GM19468 (cell line): ENCODE results near the gene SYCP2L.
"Not testable (repeated sequence)": the region's sequence is repeated elsewhere in the genome, so short reads cannot be mapped to it uniquely, and the experiment has no call there.

Experiments
- ATAC-seq: cut with Tn5 transposase; IDR thresholded peaks from one replicate; pipeline ENCODE4 v1.9.1; 2021; ENCODE audit warnings: mild to moderate bottlenecking, moderate library complexity, moderate number of reproducible peaks; ENCODE audit not compliant: unreplicated experiment; ENCODE audit errors: extremely low read depth

SYCP2L gene

GRCh38 chr6:10886691-10887502, at the start of gene SYCP2L:
Gene SYCP2L (plus strand): TSS chr6:10887052. CDS start chr6:10887127, 75 bp downstream.
- ATAC-seq = no peak

DNA sequence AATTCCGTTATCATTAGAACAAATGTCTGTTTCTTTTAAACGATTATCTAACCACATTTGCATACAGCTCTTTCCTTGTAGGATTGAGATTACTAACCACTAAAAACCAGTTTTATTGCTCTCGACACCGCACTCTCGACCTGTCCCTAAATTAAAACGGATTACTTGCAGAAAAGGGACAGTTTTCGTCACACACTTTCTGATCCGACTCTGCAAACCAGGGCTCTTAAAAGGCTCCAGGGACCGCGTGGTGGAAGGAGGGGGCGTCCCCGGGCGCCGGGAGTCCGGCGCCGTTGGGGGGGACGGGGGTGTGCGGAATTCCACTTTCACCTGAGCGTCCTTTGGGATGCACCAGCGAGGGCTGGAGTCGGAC, 49.2 kb upstream of the SYCP2L start:
- no peak for ATAC-seq

- ATAC-seq = peak; percentile 80
Measured at GRCh38 chr6:10837995-10838793, 48.7 kb upstream of the SYCP2L start, which contains the start of gene MAK. Gene MAK (minus strand): TSS chr6:10838539. CDS start chr6:10830648, 7,891 bp downstream.

- peak; percentile 58 for ATAC-seq
Measured at GRCh38 chr6:10838794-10839333, 48.0 kb upstream of the SYCP2L start.

DNA sequence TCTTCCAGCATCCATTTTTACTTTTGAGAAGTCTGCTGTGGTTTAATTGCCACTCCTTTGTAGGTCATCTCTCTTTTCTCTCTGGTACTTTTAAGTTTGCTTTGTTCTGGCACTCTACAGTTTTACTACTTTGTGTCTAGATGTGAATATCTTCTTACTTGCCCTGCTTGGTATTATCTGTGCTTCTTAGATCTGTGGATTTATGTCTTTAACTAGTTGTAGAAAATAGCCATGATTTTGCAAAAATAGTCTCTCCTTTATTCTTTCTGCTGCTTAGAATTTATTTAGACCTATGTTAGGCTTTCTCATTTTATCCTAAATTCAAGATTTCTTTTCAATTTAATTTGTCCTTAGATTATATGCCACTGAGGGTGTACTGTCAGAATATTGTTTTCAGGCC, 43.3 kb upstream of the SYCP2L start:
- ATAC-seq = no peak

- no peak for ATAC-seq
Measured at GRCh38 chr6:10847684-10848083, 39.2 kb upstream of the SYCP2L start.

- no peak for ATAC-seq
Measured at GRCh38 chr6:10849901-10850300, 37.0 kb upstream of the SYCP2L start.

- ATAC-seq = no peak
Measured at GRCh38 chr6:10850728-10851127, 36.1 kb upstream of the SYCP2L start.

GRCh38 chr6:10852361-10852960, 34.4 kb upstream of the SYCP2L start:
- no peak for ATAC-seq

DNA sequence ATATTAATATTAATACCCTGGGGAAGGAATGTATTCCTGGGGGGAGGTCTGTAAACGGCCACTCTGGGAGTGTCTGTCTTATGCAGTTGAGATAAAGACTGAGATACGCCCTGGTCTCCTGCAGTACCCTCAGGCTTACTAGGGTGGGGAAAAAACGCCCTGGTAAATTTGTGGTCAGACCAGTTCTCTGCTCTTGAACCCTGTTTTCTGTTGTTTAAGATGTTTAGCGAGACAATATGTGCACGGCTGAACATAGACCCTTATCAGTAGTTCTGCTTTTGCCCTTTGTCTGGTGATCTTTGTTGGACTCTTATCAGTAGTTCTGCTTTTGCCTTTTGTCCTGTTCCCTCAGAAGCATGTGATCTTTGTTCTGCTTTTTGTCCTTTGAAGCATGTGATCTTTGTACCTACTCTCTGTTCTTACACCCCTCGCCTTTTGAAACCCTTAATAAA, 33.0 kb upstream of the SYCP2L start:
- ATAC-seq = not testable (repeated sequence)

GRCh38 chr6:10854922-10855632, 31.8 kb upstream of the SYCP2L start:
- ATAC-seq = no peak

DNA sequence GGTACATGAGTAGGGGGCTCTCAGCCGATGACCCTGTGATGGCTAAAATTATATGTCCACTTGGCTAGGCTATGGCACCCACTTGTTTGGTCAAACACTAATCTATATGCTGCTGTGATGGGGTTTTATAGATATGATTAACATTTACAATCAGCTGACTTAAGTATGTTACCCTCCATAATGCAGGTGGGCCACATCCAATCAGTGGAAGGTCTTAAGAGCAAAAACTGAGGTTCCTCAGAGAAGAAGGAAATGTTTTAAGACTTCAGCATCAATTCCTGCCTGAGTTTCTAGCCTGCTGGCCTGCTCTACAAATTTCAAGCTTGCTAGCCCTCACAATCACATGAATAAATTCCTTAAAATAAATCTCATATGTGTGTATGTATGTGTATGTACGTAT, 29.6 kb upstream of the SYCP2L start:
- no peak for ATAC-seq

DNA sequence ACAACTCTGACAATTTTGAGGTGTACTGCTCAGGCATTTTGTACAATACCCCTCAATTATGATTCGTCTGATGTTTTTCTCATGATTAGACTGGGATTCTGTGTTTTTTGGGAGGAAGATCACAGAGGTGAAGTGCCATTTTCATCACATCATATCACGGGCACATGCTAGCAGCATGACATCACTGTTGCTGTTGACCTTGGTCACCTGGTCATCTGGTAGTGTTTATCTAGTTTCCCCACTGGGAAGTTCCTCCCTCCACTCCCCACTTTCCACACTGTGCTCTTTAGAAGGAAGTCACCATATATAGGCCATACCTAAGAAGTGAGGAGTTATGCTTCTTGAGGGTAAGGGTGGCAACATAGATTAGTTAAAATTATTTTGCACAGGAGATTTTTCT, 25.8 kb upstream of the SYCP2L start:
- ATAC-seq = no peak

DNA sequence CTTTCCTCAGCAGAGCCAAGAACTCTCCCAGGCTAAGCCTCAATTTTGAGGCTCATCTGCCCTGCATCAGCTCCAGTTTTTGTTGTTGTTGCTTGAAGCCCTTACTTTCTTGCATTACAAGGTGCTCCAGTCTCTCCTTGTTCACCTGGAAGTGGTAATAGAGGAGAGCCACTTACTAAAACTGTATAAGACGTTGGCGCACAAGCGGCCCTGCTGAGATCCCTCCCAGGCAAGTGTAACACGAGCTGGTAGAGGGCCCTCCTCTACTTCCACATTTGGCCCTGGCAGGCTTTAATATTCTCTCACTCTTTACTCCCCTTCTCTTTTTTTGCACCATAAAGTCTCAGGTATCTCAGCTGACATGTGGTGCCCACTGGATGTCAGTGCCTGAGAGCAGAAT, 24.5 kb upstream of the SYCP2L start:
- no peak for ATAC-seq

DNA sequence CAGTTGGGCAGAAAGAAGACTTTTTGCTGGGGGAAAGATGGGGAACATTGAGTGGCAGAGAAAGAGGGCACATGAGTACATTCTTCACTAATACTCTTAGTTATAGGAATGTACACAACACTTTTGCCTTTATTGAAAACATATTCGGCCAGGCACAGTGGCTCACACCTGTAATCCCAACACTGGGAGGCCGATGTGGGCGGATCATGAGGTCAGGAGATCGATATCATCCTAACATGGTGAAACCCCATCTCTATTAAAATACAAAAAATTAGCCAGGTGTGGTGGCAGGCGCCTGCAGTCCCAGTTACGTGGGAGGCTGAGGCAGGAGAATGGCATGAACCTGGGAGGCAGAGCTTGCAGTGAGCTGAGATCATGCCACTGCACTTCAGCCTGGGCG, 23.8 kb upstream of the SYCP2L start:
- ATAC-seq = not testable (repeated sequence)

GRCh38 chr6:10866709-10867108, 20.1 kb upstream of the SYCP2L start:
- not testable (repeated sequence) for ATAC-seq

GRCh38 chr6:10867952-10868351, 18.9 kb upstream of the SYCP2L start:
- ATAC-seq = no peak

- no peak for ATAC-seq
Measured at GRCh38 chr6:10873374-10873773, 13.5 kb upstream of the SYCP2L start.

GRCh38 chr6:10874207-10874606, 12.6 kb upstream of the SYCP2L start:
- ATAC-seq = no peak

DNA sequence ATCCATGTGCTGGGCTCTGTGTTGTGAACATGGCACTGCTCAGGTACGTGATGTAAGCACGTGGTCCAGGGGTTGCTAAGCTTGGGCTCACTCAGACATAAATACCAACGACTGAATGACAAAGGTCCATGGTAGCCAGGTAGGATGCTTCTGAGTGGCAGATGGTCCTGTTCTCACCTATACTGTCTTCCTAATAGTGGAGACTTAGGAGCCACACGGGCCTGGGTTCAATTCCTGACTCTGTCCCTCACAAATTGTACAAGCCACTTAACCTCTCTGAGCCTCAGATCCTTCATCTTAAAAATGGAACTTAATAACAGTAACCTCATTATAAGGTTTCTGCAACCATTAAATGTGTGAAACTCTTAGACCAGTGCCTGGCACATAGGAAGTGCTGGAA, 11.8 kb upstream of the SYCP2L start:
- ATAC-seq = no peak
